Measurements from ENCODE around the gene MAST3. TPM values are rescaled to one million over a fixed set of nuclear protein-coding genes. Genes with fewer than 3 reads are reported as not detected.

MAST3 gene
- total RNA-seq, 1 donor from 2014 or later: 3.9 TPM

GRCh38 chr19:18109733-18110608 lies 12.4 kb downstream of the MAST3 start:
- H3K27me3 Mint-ChIP-seq (ENCODE audit: unreplicated experiment): peaks cover 20% of the 10 kb centered on the region
- peaks cover 9% of the 10 kb centered on the region for H3K4me1 Mint-ChIP-seq (ENCODE audit: unreplicated experiment)
- peaks cover 4% of the 10 kb centered on the region for H3K36me3 Mint-ChIP-seq (ENCODE audit: low read depth, unreplicated experiment)
- peak overlapping the region; percentile 88 for H3K4me3 Mint-ChIP-seq (ENCODE audit: unreplicated experiment)
- TF ChIP-seq CTCF (IDR thresholded peaks at IDR 0.05; ENCODE audit: unreplicated experiment): no peak
- H3K9me3 Mint-ChIP-seq (ENCODE audit: unreplicated experiment): no peaks in the 10 kb centered on the region
- no peak for DNase-seq (ENCODE audit: low spot score)
- H3K27ac Mint-ChIP-seq (ENCODE audit: unreplicated experiment): no peak overlapping the region

GRCh38 chr19:18110609-18111232 lies 13.1 kb downstream of the MAST3 start:
- H3K27me3 Mint-ChIP-seq (ENCODE audit: unreplicated experiment): peaks cover 24% of the 10 kb centered on the region
- DNase-seq (ENCODE audit: low spot score): no peak
- no peak overlapping the region for H3K4me3 Mint-ChIP-seq (ENCODE audit: unreplicated experiment)
- H3K27ac Mint-ChIP-seq (ENCODE audit: unreplicated experiment): no peak overlapping the region
- peaks cover 4% of the 10 kb centered on the region for H3K36me3 Mint-ChIP-seq (ENCODE audit: low read depth, unreplicated experiment)
- TF ChIP-seq CTCF (IDR thresholded peaks at IDR 0.05; ENCODE audit: unreplicated experiment): no peak
- no peaks in the 10 kb centered on the region for H3K9me3 Mint-ChIP-seq (ENCODE audit: unreplicated experiment)
- peaks cover 9% of the 10 kb centered on the region for H3K4me1 Mint-ChIP-seq (ENCODE audit: unreplicated experiment)

- no peak overlapping the region for H3K27ac Mint-ChIP-seq (ENCODE audit: unreplicated experiment)
- H3K9me3 Mint-ChIP-seq (ENCODE audit: unreplicated experiment): no peaks in the 10 kb centered on the region
- peak; percentile 96 for DNase-seq (ENCODE audit: low spot score)
- peak overlapping the region; percentile 37 for H3K4me3 Mint-ChIP-seq (ENCODE audit: unreplicated experiment)
- peaks cover 13% of the 10 kb centered on the region for H3K4me1 Mint-ChIP-seq (ENCODE audit: unreplicated experiment)
- H3K27me3 Mint-ChIP-seq (ENCODE audit: unreplicated experiment): peaks cover 27% of the 10 kb centered on the region
- peak; percentile 67 for TF ChIP-seq CTCF (IDR thresholded peaks at IDR 0.05; ENCODE audit: unreplicated experiment)
- H3K36me3 Mint-ChIP-seq (ENCODE audit: low read depth, unreplicated experiment): peaks cover 7% of the 10 kb centered on the region
These were observed 15.5 kb downstream of the MAST3 start for GRCh38 chr19:18112989-18113478.

- H3K9me3 Mint-ChIP-seq (ENCODE audit: unreplicated experiment): no peaks in the 10 kb centered on the region
- peaks cover 7% of the 10 kb centered on the region for H3K36me3 Mint-ChIP-seq (ENCODE audit: low read depth, unreplicated experiment)
- TF ChIP-seq CTCF (IDR thresholded peaks at IDR 0.05; ENCODE audit: unreplicated experiment): no peak
- peaks cover 12% of the 10 kb centered on the region for H3K4me1 Mint-ChIP-seq (ENCODE audit: unreplicated experiment)
- H3K4me3 Mint-ChIP-seq (ENCODE audit: unreplicated experiment): no peak overlapping the region
- no peak overlapping the region for H3K27ac Mint-ChIP-seq (ENCODE audit: unreplicated experiment)
- DNase-seq (ENCODE audit: low spot score): no peak
- peaks cover 25% of the 10 kb centered on the region for H3K27me3 Mint-ChIP-seq (ENCODE audit: unreplicated experiment)
These were observed 16.2 kb downstream of the MAST3 start for GRCh38 chr19:18113827-18114226.

- peaks cover 5% of the 10 kb centered on the region for H3K4me1 Mint-ChIP-seq (ENCODE audit: unreplicated experiment)
- H3K9me3 Mint-ChIP-seq (ENCODE audit: unreplicated experiment): no peaks in the 10 kb centered on the region
- H3K27me3 Mint-ChIP-seq (ENCODE audit: unreplicated experiment): peaks cover 25% of the 10 kb centered on the region
- no peak for TF ChIP-seq CTCF (IDR thresholded peaks at IDR 0.05; ENCODE audit: unreplicated experiment)
- DNase-seq (ENCODE audit: low spot score): no peak
- no peak overlapping the region for H3K27ac Mint-ChIP-seq (ENCODE audit: unreplicated experiment)
- no peak overlapping the region for H3K4me3 Mint-ChIP-seq (ENCODE audit: unreplicated experiment)
- H3K36me3 Mint-ChIP-seq (ENCODE audit: low read depth, unreplicated experiment): peaks cover 3% of the 10 kb centered on the region
These were observed 16.9 kb downstream of the MAST3 start for GRCh38 chr19:18114483-18114882.
